IPS DF 19.7 (cell line): ENCODE measurements around the gene TMEM11.
"Not testable (repeated sequence)": the region's sequence is repeated elsewhere in the genome, so short reads cannot be mapped to it uniquely, and the experiment has no call there.

Experiments
- DNase-seq: peaks from one replicate; pipeline ENCODE4 v3.0.0-alpha.2; 2013; ENCODE audit warnings: low read depth, low spot score

Gene TMEM11

DNA sequence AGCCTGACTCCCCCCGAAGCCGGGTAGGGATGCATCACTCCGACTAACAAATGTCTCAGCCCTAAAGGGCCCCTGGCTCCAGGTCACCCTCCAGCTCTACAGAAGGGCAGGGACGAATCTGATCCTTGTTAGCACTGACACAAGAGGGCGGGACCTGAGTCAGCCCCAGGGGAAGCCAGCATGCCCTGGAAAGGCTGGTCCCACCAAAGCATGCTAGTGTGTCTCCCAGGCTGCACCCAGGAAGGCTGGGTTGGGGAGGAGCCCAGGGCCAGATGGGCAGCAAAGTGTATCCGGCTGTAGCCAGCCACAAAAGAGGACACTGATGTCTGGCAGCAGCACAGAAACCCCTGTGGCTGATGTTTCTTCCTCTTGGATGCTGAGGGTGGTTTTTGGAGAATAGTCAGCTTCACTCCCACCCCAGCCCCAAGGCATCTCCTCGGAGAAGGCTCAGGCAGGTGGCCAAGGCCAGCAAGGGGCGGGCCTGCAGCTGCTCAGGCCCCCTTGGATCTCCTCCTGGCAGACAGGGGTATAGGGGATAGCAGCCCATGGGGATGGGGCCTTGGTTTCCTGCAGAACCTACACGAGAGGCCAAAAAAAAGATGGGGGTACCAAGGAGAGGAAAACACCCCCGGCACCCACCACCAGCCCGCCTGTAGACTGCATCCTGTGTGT, 28.2 kb upstream of the TMEM11 start:
- DNase-seq = no peak

DNA sequence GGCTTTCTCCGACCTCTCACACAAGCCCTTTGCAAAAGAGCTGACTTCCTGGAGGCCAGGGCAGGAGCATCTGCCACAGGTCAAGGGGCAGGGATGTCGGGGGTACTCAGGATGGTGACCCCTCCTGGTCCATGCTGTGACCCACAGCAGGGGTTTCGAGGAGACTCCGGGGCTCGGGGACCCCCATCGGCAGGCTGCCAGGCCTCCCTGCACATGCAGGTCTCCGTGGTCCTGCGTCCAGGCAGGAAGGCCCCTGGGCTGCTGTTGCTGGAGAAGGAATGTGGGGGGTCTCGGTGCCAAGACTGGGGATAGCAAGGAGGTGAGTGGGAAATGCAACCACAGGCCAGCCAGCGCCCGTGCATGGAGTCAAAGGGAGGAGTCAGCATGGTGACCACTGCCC, 27.6 kb upstream of the TMEM11 start:
- DNase-seq = no peak

DNA sequence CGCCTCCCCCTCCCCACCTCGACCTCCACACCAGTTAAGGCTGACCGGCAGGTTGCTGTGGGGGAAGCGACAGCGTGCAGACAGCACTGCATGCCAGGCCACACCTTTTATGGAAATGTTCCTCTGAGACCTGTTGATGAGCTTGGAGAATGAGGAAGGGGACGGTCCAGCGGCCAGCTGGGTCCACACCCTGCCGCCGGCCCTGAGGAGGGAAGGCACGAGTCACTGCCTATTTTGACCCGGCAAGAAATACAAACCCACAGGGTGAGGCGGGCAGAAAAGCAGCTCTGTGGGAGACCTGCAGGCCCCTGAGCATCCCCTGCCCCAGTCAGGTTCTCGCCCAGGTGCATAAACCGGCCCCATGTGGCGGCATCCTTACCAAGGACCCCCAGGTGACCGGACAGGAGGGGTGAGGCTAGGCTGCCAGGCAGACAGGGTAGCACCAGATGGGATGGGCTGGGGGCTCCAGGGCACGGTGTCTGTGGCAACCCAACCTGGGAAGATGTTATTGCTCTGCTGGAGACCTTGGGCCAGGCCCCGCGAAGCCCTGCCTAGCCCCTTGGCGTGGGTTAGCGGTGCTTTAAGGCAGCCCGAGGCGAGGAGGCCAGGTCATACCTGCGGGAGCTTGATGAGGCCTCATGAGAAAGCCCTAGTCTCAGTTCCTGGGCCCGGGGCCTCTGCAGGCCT, 26.6 kb upstream of the TMEM11 start:
- DNase-seq = no peak

DNA sequence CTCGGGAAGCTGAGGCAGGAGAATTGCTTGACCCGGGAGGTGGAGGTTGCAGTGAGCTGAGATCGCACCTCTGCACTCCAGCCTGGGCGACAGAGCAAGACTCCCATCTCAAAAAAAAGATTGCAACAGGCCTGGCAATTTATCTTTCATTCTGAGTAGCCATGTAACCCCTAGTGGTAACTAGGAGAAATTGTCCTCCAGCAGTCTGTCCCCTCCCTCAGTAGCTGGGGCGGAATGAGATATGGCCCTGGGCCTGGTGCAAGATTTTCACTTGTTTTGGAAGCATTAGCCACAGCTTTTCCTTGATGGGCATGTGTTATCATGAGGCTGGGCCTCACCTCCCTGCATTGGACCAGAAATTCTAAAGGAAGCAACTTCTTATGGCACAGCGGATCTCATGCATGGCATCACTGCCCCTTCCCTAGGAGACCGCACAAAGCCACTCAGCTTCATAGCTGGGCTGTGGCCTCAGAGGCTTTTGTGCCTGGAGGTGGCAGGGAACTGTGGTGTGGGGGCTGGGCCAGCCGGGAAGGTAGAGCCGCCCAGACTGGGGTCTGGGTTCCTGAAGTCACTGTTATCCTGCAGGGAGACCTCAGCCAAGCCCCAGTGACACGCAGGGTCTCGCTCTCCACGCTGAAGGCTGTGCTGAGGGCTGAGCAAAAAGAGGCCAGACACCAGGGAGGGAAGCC, 25.9 kb upstream of the TMEM11 start:
- no peak for DNase-seq

DNA sequence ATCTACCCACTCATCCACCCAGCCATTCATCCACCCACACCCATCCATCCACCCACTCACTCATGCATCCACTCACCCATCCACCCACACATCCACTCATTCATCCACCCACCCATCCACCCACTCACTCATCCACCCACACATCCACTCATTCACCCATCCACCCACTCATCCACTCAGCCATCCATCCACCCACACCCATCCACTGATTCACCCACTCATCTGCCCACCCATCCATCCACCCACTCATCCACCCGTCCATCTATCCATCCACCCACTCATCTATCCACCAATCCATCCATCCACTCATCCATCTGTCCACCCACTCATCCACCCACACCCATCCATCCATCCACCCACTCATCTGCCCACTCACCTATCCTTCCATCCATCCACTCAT, 22.0 kb upstream of the TMEM11 start:
- DNase-seq = no peak

DNA sequence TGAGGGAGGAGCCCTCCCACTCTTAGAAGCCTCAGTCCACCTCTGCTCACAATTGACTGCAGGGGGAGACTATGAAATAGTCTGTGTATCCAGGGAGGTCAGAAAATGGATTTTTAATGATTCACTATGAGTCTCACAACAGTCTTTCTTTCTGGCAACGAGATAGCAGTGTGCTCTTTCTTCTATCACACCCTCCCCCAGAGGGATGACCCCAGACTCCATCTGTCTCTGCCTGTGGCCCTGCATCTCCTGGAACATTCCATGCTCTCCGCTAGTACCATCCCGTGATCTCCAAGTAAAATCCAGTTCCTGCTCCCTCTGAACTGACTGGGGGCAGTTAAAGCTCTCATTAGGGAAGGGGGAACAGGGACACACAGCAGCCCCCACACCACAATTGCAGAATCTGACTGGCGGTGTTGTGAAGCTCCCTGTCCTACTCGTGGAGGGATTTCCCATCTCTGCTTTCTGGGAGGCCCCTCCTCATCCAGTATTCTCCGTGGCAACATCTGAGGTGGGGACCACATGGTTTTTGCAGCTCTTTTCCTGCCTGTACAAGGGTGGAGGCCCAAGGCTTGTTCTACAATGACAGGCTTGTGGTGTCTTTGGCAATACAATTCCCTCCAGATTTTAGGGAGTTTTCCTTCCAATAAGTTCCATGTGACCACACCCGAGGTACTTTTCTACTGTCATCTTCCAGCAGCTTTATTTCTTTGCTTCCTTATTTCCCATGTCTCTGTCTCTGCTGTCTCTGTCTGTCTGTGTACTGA, 19.8 kb upstream of the TMEM11 start:
- no peak for DNase-seq

DNA sequence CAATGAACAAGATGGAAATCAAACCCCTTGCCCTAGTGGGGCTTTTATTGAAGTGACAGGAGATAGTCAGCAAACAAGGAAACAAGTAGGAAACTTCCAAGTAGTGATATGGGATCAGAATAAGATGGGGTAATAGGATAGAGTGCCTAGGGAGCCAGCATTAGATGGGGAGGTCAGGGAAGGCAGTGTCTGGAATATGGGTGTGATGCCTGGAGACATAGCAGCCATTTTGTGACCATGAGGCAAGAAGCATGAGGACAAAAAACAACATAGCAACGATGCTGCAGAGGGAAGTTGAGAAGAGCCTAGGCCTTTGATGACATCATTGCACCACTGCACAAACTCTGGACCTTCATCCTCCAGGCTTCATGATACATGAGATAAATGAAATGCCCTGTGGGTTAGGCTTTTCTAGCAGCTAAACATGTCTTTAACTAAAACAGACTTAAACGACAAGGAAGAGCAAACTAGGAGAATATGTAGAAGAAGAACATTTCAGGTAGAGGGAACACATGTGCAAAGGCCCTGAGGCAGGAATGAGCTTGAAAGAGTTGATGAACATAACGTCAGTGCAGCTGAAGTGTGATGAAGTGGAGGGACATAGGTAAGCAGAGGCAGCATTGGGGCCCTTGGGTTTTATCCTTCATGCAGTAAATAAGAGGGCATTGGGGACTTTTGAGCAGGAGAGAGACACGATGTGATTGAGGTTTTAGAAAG, 18.2 kb upstream of the TMEM11 start:
- DNase-seq = no peak

DNA sequence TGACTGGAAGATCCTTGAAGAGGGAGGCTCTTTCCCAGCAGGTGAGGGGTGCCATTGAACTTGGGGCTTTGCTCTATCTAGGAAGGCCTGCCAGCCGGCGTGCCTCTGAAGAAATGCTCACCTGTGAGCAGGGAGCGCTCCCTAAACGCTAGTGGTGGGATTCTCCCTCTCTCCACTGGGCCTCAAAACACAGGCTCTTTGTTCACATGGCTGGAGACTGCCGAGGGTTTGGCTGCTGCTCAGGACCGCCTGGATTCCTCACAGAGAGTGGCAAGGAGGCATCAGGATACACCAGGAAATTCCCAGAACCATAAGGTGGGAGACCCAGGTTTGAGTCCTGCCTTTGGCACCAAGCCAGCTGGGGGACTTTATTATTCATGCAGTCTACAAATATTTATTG, 17.6 kb upstream of the TMEM11 start:
- no peak for DNase-seq

DNA sequence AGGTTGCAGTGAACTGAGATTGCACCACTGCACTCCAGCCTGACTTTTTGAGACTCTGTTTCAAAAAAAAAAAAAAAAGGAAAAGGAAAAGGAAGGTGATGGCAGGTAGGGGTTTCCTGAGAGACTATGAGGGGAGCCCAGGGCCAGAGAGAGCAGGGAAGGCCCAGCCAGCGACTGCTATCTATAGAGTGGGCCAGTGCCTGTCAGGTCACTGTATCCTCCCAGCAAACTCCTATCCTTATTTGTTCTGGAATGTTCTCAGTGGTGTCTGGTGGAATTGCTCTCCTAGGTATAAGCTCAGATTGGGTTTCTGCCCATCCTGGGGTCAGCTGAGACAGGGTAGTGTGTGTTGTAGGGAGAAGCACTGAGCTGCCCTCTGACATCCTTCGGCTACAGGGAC, 14.9 kb upstream of the TMEM11 start:
- no peak for DNase-seq

DNA sequence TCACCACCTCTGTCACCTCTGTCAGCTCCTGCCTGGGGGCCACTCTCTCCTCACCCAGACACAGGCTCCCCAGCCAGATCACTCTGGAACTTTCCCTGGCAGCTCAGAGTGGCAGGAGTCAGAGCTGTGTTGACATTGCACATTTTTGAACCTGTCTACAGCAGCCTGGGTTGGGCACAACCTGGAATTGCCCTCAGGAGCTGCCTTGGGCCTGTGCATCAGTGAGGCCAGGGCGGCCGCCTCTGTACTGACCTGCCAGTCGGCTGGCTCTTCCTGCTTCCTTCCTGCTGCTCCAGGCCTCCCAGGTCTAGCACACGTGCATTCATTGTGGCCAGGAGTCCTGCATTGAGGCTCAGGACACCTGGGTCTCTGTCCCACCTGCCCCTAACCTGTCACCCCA, 14.2 kb upstream of the TMEM11 start:
- no peak for DNase-seq

DNA sequence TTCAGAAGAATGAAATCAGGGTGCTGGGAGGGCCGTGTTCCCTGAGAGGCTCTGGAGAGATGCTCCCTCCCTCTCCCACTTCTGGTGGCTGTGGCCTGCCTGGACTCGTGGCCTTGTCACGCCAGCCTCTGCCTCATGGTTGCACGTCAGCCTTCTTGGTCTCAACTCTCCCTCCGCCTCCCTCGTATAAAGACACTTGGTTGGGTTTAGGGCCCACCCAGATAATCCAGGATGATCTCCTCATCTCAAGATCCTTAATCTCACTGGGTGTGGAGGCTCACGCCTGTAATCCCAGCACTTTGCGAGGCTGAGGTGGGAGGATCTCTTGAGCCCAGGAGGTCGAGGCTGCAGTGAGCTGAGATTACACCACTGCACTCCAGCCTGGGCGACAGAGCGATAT, 13.3 kb upstream of the TMEM11 start:
- not testable (repeated sequence) for DNase-seq

DNA sequence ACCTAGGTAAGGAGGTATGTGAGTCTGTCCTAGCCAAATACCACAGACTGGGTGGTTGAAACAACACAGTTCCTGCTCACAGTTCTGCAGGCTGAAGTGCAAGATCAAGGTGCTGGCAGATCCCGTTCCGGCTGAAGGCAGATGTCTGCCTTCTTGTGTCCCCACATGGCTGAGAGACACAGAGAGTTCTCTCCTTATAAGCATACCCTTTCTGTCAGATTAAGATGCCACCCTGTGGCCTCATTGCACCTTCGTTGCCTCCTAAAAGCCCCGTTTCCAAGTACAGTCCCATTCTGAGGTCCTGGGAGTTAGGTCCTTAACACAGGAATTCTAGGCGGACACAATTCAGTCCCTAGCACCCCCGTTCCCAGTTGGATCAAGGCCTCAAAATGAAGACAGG, 9.1 kb upstream of the TMEM11 start:
- DNase-seq = no peak

DNA sequence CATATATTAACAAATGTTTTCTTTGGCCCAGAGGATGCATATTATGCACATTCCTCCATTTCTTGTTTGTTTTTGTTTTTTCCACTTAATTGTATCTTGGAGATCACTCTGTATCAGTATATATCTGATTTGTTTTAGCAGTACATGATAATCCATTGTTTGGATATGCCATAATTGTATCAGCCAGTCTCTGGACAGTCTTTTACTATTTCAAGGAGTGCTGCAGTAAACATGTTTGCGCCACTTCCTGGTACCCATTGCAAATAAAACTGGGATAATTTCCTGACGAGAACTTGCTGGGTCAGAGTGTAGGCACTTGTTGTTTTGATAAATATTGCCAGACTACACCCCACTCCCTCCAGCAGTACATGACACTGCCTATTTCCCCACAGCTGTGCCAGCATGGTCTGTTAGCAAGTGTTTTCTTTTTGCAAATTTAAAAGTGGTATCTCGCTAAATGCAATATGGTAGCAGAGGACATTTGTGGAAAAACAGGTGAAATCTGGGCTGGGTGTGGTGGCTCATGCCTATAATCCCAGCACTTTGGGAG, 4.9 kb upstream of the TMEM11 start:
- no peak for DNase-seq

DNA sequence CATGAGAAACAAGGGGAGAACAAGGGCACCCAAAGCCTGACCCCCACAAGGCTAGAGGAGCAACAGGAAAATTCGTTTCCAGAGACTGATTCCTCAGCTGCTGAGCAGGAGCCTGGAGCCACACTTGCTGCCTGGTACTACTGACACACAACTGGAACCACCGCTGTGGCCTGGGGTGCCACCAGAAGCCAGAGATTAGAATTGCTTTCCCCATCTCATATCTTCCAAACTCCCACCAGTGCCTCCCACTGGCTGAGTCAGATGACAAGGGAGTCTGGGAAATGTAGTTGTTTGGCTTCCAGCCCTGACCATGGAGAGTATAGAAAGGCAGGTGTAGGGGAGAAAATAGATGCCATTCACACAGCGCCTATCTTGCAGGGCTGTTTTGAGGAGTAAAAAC, 4.1 kb upstream of the TMEM11 start:
- DNase-seq = no peak

DNA sequence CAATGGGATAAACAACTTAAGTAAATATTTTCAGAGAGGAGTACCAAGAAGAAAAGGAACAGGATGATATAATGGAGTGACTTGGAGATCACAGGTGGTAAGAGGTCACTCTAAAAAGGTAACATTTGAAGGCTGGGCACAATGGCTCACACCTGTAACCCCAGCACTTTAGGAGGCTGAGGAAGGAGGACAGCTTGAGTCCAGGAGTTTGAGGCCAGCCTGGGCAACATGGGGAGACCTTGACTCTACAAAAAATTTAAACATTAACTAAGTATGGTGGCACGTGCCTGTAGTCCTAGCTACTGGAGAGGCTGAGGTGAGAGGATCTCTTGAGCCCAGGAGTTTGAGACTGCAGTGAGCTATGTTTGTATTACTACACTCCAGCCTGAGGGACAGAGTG, 3.4 kb upstream of the TMEM11 start:
- no peak for DNase-seq

DNA sequence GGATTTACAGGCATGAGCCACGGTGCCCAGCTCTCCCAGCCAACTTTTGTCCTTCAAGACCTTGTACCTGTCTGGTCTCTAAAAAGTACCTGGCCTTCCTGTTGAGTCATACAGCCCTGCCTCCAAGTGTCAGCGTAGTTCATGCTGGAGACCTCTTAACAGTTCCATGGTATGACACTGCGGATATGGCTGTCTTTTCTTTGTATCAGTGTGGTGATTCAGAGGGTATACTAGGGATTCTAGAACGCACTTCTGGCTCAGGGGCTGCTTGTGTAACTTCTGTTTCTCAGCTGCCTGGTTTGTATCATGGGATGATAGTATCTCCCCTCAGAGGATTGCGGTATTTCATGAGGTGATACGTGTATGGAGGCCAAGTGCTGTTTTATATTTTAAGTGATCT, 2.0 kb upstream of the TMEM11 start:
- DNase-seq = no peak

DNA sequence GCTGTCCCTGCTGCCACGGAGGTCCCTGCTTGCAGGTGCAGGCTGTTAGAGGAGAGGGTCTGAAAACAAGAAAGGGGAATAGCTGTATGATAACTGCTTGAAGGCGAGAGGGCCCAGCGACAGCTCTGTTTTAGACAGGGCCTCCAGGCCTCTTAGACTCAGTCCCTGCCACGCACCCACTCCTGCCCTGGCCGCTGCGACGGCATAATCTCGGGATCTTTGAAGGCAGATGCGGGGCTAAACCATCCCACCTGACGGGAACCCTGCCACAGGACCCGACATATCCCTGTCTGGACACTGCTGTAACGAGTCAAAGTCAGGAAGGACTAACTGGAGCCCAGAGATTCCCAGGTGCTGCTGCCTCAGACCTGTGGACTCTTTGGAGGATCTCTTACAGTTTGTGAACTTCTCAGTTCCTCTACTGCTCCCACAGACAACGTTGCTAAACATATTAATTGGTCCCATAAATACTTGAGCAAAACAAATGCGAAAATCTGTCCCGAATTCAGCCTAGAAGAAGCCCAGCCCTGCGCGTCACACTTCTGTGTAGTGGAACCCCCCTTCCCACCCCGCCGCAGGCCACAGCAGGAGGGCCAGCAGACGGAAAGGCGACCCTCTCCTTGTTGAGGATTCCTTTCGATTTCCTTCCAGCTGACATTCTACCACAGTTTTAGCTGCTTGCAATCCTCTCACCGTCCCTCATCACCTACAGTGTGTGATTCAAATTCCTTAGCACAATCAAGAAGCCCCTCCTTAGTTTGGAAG, 998 bp upstream of the TMEM11 start:
- no peak for DNase-seq

DNA sequence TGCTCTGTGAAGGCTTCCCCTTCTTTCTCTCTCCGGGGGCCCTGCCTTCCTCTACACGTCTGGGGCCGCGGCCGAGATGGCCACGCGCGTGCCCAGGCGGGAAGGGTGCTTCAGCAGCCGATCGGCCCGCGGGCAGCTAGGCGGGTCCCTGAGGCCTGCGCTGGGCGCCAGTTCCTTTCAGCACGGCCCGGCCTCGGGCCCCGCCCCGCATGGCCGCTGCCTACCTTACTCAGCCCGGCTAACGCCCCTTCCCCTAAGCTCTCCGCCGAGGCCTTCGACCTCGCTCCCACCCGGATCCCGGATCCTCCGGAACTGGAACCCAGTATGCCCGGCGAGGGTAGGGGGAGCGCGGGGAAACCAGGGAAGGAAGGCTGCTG, 335 bp downstream of the TMEM11 start:
- DNase-seq = no peak

DNA sequence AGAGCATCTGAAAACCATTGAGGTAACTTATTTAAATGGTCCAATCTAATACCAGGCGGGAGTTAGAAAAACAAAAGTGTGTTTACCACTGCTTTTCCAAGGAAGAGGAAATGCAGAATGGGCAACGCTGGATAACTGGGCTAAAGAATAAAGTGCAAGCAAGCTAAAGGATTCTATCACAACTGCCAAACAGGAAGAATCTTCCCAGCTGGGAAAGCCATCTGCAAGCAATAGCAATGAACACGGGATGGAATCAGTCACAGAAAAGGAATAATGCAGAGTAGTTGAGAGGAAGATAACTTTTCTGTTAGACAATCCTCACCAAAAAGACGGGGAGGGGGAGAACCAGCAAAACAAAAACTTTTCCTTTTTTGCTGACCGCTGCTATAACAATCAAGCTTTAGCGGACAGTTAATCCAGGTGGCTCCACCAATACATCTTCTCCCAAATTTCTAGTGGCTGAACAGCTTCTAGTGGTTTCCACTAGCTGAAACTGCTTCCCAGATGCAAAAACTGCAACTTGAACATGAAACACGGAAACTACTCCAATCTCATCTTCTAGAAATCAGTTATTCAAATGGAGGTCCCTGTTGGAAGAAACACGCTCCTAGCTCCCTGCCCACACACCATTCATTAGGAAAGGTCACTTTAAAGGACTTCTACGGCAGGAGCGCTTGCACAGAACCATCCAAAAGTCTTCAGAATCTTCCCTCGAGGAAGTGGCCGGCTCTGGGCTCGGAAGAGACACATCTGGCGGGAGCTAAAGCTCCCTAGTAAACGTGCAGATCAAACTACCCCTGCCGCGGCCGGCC, 929 bp downstream of the TMEM11 start:
- DNase-seq = no peak
